ENCODE results near the gene TM4SF18.

The TM4SF18 gene

DNA sequence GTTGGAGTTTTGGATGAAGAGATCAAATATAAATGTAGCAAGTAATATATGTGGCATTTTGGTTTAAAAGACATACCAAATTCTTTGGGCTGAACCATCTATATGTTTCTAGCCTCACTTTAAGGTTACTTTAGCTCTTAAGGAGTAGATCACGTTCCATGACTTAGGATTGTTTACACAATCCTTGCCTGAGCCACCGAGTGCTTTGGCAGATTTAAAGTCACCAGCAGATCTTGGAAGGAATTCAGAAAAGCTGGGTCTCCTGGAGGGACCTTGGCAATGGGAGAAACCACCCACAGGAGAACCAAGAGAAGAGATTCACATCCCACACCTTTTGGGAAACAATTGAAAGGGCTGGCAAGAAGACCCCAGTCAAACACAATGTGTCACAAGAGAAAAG, 54.5 kb downstream of the TM4SF18 start:
- Histone ChIP-seq H3K4me3 (ENCODE audit: low read depth, low read length) (no peak overlapping the region), H3K36me3 (ENCODE audit: control insufficient read depth, insufficient read depth, low read length) (no peaks in the 10 kb centered on the region), H3K4me1 (ENCODE audit: control insufficient read depth, insufficient read depth, low read length) (peaks cover 4% of the 10 kb centered on the region; the same call in 1 of the 2 replicates), H3K27me3 (ENCODE audit: control insufficient read depth, insufficient read depth, low read length) (no peaks in the 10 kb centered on the region), H3K9me3 (ENCODE audit: control insufficient read depth, insufficient read depth, low read depth, low read length) (no peaks in the 10 kb centered on the region), H3K9ac (ENCODE audit: low read length) (no peak overlapping the region), H3K27ac (ENCODE audit: low read depth, low read length) (no peak overlapping the region)

DNA sequence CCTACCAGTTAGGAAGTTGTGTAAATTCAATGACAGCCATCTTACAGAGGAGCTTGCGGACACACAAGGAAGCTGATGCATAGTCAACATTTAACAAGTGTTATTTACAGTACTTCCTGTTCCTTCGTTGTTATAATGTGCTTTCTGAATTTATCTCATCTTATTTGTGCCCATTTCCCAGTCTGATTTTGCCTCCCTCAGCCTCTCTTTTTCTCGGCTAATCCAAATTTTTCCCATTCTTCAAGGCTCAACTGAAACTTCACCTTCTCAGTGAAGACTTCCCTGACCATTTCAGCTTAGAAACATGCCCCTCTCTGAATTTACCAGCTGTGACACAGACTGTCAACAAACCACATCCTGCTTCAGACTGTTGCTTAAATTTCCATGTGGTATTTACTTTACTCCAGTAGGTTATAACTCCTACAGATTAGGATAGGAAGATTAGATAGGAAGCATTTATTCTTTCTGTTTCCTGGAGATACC, 56.1 kb downstream of the TM4SF18 start:
- no peak overlapping the region for H3K4me3 ChIP-seq (ENCODE audit: low read depth, low read length)
- H3K9me3 ChIP-seq (ENCODE audit: control insufficient read depth, insufficient read depth, low read depth, low read length) = no peaks in the 10 kb centered on the region
- no peak overlapping the region for H3K27ac ChIP-seq (ENCODE audit: low read depth, low read length)
- H3K4me1 ChIP-seq (ENCODE audit: control insufficient read depth, insufficient read depth, low read length) = peaks cover 4% of the 10 kb centered on the region; the same call in 1 of the 2 replicates
- H3K36me3 ChIP-seq (ENCODE audit: control insufficient read depth, insufficient read depth, low read length) = no peaks in the 10 kb centered on the region
- no peaks in the 10 kb centered on the region for H3K27me3 ChIP-seq (ENCODE audit: control insufficient read depth, insufficient read depth, low read length)
- no peak overlapping the region for H3K9ac ChIP-seq (ENCODE audit: low read length)

DNA sequence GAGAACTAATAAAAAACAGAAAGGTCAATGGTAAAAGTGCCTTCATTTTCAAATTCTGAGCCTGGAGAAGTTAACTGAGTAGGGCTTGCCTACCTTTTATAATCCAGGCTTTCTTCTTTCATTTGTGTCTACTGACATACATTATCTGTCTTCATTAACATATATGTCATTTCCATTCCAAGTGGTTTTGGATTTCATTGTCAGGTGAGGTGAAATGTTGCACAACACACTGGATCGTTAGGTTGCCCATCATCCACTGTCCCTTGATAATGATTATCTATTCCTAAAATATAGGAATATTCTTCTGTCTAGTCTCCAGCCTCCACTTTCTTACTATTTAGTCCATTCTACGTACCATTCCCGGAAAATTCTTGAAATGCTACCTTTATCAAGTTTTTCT, 56.8 kb downstream of the TM4SF18 start:
- Histone ChIP-seq H3K9me3 (ENCODE audit: control insufficient read depth, insufficient read depth, low read depth, low read length) (no peaks in the 10 kb centered on the region), H3K36me3 (ENCODE audit: control insufficient read depth, insufficient read depth, low read length) (no peaks in the 10 kb centered on the region), H3K27me3 (ENCODE audit: control insufficient read depth, insufficient read depth, low read length) (no peaks in the 10 kb centered on the region), H3K9ac (ENCODE audit: low read length) (no peak overlapping the region), H3K4me3 (ENCODE audit: low read depth, low read length) (no peak overlapping the region), H3K27ac (ENCODE audit: low read depth, low read length) (no peak overlapping the region), H3K4me1 (ENCODE audit: control insufficient read depth, insufficient read depth, low read length) (peaks cover 4% of the 10 kb centered on the region; the same call in 1 of the 2 replicates)

DNA sequence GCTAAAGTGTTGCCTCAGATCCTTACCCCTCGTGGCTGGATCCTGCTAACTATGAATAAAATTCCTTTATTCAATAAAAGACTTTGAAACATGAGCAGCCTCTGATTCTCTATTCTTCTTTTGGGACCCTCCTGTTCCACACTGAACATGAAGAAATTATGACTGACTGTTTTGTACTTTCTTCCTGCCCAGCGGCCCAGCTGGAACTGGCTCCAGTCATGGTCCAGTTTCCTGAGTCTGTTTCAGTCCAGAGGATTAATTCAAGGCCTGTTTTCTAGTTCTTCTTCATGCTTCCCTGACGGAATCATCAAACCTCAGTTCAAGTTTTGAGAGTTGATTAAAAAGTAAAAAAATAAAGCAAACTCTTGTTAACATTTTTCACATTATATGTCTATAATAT, 59.2 kb downstream of the TM4SF18 start:
- H3K36me3 ChIP-seq (ENCODE audit: control insufficient read depth, insufficient read depth, low read length) = no peaks in the 10 kb centered on the region
- H3K9ac ChIP-seq (ENCODE audit: low read length) = no peak overlapping the region
- H3K27me3 ChIP-seq (ENCODE audit: control insufficient read depth, insufficient read depth, low read length) = no peaks in the 10 kb centered on the region
- no peak overlapping the region for H3K4me3 ChIP-seq (ENCODE audit: low read depth, low read length)
- H3K9me3 ChIP-seq (ENCODE audit: control insufficient read depth, insufficient read depth, low read depth, low read length) = no peaks in the 10 kb centered on the region
- H3K27ac ChIP-seq (ENCODE audit: low read depth, low read length) = no peak overlapping the region
- H3K4me1 ChIP-seq (ENCODE audit: control insufficient read depth, insufficient read depth, low read length) = 0 out of 2 replicates have a peak, but pooled peaks cover 4% of the 10 kb centered on the region

DNA sequence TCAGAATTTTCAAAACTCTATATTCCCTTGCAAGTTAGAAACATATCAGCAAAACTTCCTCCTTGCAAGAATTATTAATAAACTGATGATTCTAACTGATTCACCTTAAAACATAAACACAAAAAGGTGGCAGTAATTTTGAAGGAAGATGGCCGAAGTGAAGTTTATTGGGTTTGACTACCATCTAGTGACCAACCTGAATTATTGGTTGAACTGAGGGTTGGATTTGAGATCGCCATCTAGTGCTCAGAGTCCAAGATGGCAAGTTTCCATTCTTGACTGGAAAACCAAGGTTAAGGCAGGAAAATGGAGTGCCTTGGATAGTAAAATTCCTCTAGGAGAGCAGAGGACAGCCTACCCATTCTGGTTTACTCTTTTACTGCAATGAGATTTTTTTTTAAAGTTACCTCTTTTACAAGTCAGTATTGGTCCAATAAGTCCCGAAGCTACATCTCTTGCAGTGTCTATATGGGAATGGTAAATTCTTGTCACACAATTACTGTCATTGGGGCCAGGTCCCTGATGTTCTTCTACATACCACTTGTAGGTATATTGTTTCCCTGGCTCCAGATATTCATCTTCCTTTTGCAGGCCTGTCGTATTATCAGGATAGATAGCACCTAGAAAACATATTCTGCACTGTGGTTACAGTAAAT, 60.2 kb downstream of the TM4SF18 start:
- H3K27me3 ChIP-seq (ENCODE audit: control insufficient read depth, insufficient read depth, low read length) = no peaks in the 10 kb centered on the region

DNA sequence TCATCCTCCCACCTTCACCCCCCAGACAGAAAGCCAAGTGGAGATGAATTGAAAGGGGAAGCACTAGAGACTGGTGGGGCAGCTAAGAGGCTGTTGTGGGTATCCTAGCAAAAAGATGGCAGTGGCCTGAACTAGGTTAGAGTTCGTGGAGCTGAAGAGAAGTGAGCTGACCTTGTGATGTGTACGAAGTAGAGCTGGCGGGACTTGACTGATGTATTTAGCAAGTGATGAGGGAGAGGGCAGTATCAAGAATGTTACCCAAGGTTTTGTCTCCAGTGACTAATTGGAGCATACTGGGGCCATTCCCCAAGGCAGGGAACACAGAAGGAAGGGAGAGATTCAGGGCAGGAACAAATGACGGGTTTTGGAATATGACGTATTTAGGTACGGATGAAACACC, 61.8 kb downstream of the TM4SF18 start:
- no peak overlapping the region for H3K9ac ChIP-seq (ENCODE audit: low read length)

More for the DNA sequence above, 60.2 kb downstream of the TM4SF18 start:
- Histone ChIP-seq H3K9ac (ENCODE audit: low read length) (no peak overlapping the region), H3K9me3 (ENCODE audit: control insufficient read depth, insufficient read depth, low read depth, low read length) (no peaks in the 10 kb centered on the region), H3K4me3 (ENCODE audit: low read depth, low read length) (no peak overlapping the region), H3K27ac (ENCODE audit: low read depth, low read length) (no peak overlapping the region), H3K4me1 (ENCODE audit: control insufficient read depth, insufficient read depth, low read length) (0 out of 2 replicates have a peak, but pooled peaks cover 4% of the 10 kb centered on the region), H3K36me3 (ENCODE audit: control insufficient read depth, insufficient read depth, low read length) (no peaks in the 10 kb centered on the region)

DNA sequence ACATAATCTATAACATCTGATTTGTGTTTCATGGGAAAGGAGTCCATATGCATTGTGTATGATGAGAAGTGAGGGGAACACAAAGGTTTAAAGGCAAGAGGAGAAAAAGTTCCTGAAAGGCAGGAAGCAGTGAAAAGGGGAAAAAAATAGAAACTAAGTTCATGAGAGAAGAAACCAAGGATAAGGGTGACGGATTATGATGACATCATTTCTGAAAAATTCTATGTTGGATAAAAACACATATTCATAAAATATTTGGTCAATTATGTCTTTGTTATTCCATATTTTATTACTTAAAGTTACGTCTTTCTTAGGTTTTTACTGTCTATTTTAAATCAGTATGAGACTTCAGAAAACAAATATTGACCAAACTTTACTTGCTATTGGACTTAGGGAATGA, 63.3 kb downstream of the TM4SF18 start:
- no peak overlapping the region for H3K9ac ChIP-seq (ENCODE audit: low read length)

More for the DNA sequence above, 61.8 kb downstream of the TM4SF18 start:
- Histone ChIP-seq H3K9me3 (ENCODE audit: control insufficient read depth, insufficient read depth, low read depth, low read length) (no peaks in the 10 kb centered on the region), H3K4me1 (ENCODE audit: control insufficient read depth, insufficient read depth, low read length) (0 out of 2 replicates have a peak, but pooled peaks cover 4% of the 10 kb centered on the region), H3K4me3 (ENCODE audit: low read depth, low read length) (no peak overlapping the region), H3K27ac (ENCODE audit: low read depth, low read length) (no peak overlapping the region), H3K36me3 (ENCODE audit: control insufficient read depth, insufficient read depth, low read length) (no peaks in the 10 kb centered on the region), H3K27me3 (ENCODE audit: control insufficient read depth, insufficient read depth, low read length) (no peaks in the 10 kb centered on the region)

DNA sequence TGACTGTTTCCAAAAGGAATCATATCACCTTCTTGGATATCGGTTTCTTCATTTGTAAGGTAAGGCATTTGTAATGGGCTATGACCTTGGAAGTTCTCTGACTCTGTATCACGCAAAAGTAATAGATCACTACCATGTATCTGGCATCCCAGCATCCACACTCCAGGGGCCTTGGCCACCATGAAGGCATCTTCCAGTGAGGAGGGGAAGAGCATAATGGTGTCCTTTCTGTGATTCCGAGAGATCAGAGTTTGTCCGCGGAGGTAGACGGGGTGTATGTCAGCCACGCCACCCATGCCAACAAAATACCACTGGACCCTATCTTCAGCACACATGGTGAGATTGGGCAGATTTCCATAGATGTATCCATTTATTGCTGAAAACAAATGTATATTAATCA, 63.7 kb downstream of the TM4SF18 start:
- Histone ChIP-seq H3K4me1 (ENCODE audit: control insufficient read depth, insufficient read depth, low read length) (no peaks in the 10 kb centered on the region), H3K9me3 (ENCODE audit: control insufficient read depth, insufficient read depth, low read depth, low read length) (no peaks in the 10 kb centered on the region), H3K27ac (ENCODE audit: low read depth, low read length) (no peak overlapping the region), H3K9ac (ENCODE audit: low read length) (no peak overlapping the region), H3K36me3 (ENCODE audit: control insufficient read depth, insufficient read depth, low read length) (no peaks in the 10 kb centered on the region), H3K27me3 (ENCODE audit: control insufficient read depth, insufficient read depth, low read length) (no peaks in the 10 kb centered on the region), H3K4me3 (ENCODE audit: low read depth, low read length) (no peak overlapping the region)

More for the DNA sequence above, 63.3 kb downstream of the TM4SF18 start:
- Histone ChIP-seq H3K27ac (ENCODE audit: low read depth, low read length) (no peak overlapping the region), H3K9me3 (ENCODE audit: control insufficient read depth, insufficient read depth, low read depth, low read length) (no peaks in the 10 kb centered on the region), H3K4me1 (ENCODE audit: control insufficient read depth, insufficient read depth, low read length) (0 out of 2 replicates have a peak, but pooled peaks cover under 1% of the 10 kb centered on the region), H3K36me3 (ENCODE audit: control insufficient read depth, insufficient read depth, low read length) (no peaks in the 10 kb centered on the region), H3K27me3 (ENCODE audit: control insufficient read depth, insufficient read depth, low read length) (no peaks in the 10 kb centered on the region), H3K4me3 (ENCODE audit: low read depth, low read length) (no peak overlapping the region)

Data from HUES6 (cell line).